Left ventricle myocardium inferior (tissue), 1 donor: ENCODE measurements around the gene MCF2L2. TPM values are rescaled to one million over a fixed set of nuclear protein-coding genes. Genes with fewer than 3 reads are reported as not detected.

ENCODE experiments used
- DNase-seq: peaks from one replicate; pipeline ENCODE4 v3.0.0-alpha.2; 2020
- H3K27ac ChIP-seq: fragments of 200-600 bp; replicated peaks from 2 replicates; pipeline ENCODE4 v1.8.0; 2021
- H3K27me3 ChIP-seq: fragments of 200-600 bp; 2 replicates; pipeline ENCODE4 v1.8.0; 2021; ENCODE audit warnings: low read depth
- H3K36me3 ChIP-seq: fragments of 200-600 bp; 2 replicates; pipeline ENCODE4 v1.8.0; 2021
- H3K4me1 ChIP-seq: fragments of 200-600 bp; 2 replicates; pipeline ENCODE4 v1.8.0; 2021
- H3K4me3 ChIP-seq: fragments of 200-600 bp; 2 replicates; pipeline ENCODE4 v1.8.0; 2021; ENCODE audit warnings: mild to moderate bottlenecking, moderate library complexity
- H3K9me3 ChIP-seq: fragments of 200-600 bp; replicated peaks from 2 replicates; pipeline ENCODE4 v1.8.0; 2021
- intact Hi-C: fragments of 100-400 bp; cut with micrococcal nuclease; formaldehyde crosslinking; loops from one replicate; pipeline ENCODE4 v1.11.0; 2022
- total RNA-seq: library from RNA; stranded (reverse); fragmentation: NEBNext Ultra II Directional; extraction: Animal tissue kit (Norgen Biotek cat#: 25700); gene quantifications from one replicate; pipeline ENCODE4 v1.2.1, GENCODE V29; 2021
- TF ChIP-seq, protein P1 (sequence below): fragments of 200-600 bp; IDR thresholded peaks from 2 replicates; pipeline ENCODE4 v1.8.0; 2021; ENCODE audit warnings: antibody characterized with exemption, mild to moderate bottlenecking, borderline replicate concordance
- donor health status: DM: no; HTN: yes; CAD: no; lungs with severe emphysema.

Gene MCF2L2
- total RNA-seq, 1 donor from 2014 or later: 0.91 TPM

GRCh38 chr3:183349421-183350157 is 78.8 kb downstream of the MCF2L2 start:
- Histone ChIP-seq H3K27ac (no peak overlapping the region), H3K4me1 (no peaks in the 10 kb centered on the region), H3K9me3 (peaks cover 26% of the 10 kb centered on the region), H3K36me3 (no peaks in the 10 kb centered on the region), H3K27me3 (no peaks in the 10 kb centered on the region), H3K4me3 (no peak overlapping the region)
- intact Hi-C loops: no loop called here
- TF ChIP-seq, protein P1, sequence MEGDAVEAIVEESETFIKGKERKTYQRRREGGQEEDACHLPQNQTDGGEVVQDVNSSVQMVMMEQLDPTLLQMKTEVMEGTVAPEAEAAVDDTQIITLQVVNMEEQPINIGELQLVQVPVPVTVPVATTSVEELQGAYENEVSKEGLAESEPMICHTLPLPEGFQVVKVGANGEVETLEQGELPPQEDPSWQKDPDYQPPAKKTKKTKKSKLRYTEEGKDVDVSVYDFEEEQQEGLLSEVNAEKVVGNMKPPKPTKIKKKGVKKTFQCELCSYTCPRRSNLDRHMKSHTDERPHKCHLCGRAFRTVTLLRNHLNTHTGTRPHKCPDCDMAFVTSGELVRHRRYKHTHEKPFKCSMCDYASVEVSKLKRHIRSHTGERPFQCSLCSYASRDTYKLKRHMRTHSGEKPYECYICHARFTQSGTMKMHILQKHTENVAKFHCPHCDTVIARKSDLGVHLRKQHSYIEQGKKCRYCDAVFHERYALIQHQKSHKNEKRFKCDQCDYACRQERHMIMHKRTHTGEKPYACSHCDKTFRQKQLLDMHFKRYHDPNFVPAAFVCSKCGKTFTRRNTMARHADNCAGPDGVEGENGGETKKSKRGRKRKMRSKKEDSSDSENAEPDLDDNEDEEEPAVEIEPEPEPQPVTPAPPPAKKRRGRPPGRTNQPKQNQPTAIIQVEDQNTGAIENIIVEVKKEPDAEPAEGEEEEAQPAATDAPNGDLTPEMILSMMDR: no peak
- no peak for DNase-seq

GRCh38 chr3:183342824-183343223 is 85.6 kb downstream of the MCF2L2 start:
- TF ChIP-seq, protein P1: no peak
- H3K9me3 ChIP-seq: peaks cover 27% of the 10 kb centered on the region
- H3K36me3 ChIP-seq: no peaks in the 10 kb centered on the region
- DNase-seq: no peak
- H3K27ac ChIP-seq: no peak overlapping the region
- intact Hi-C loops: no loop called here
- no peaks in the 10 kb centered on the region for H3K4me1 ChIP-seq
- no peak overlapping the region for H3K4me3 ChIP-seq
- no peaks in the 10 kb centered on the region for H3K27me3 ChIP-seq

GRCh38 chr3:183341545-183342288 is 86.7 kb downstream of the MCF2L2 start:
- Histone ChIP-seq H3K27me3 (no peaks in the 10 kb centered on the region), H3K9me3 (peaks cover 16% of the 10 kb centered on the region), H3K4me3 (no peak overlapping the region), H3K36me3 (no peaks in the 10 kb centered on the region), H3K4me1 (no peaks in the 10 kb centered on the region), H3K27ac (no peak overlapping the region)
- TF ChIP-seq, protein P1: no peak
- intact Hi-C loops: no loop called here
- DNase-seq: no peak

GRCh38 chr3:183340222-183340621 is 88.2 kb downstream of the MCF2L2 start:
- intact Hi-C loops: no loop called here
- no peaks in the 10 kb centered on the region for H3K27me3 ChIP-seq
- H3K36me3 ChIP-seq: no peaks in the 10 kb centered on the region
- no peak for DNase-seq
- no peak overlapping the region for H3K4me3 ChIP-seq
- no peaks in the 10 kb centered on the region for H3K4me1 ChIP-seq
- H3K9me3 ChIP-seq: peaks cover 8% of the 10 kb centered on the region
- H3K27ac ChIP-seq: no peak overlapping the region
- TF ChIP-seq, protein P1: no peak

GRCh38 chr3:183339461-183340086 is 88.8 kb downstream of the MCF2L2 start:
- H3K36me3 ChIP-seq: no peaks in the 10 kb centered on the region
- DNase-seq: no peak
- no peaks in the 10 kb centered on the region for H3K27me3 ChIP-seq
- TF ChIP-seq, protein P1: no peak
- peaks cover 2% of the 10 kb centered on the region for H3K9me3 ChIP-seq
- H3K4me3 ChIP-seq: no peak overlapping the region
- H3K27ac ChIP-seq: no peak overlapping the region
- no peaks in the 10 kb centered on the region for H3K4me1 ChIP-seq
- intact Hi-C loops: no loop called here
